Activated effector memory CD4-positive, alpha-beta T cell treated with Interleukin-2 at 50 U/mL for 16 hours (primary cell): Measurements from ENCODE around the gene PROZ.

Experiments
- DNase-seq: peaks from one replicate; pipeline ENCODE4 v3.0.0-alpha.2; 2020

PROZ gene

GRCh38 chr13:113142876-113143275, 15.6 kb upstream of the PROZ start:
- DNase-seq, result no peak

GRCh38 chr13:113143466-113144254, 14.8 kb upstream of the PROZ start:
- no peak for DNase-seq

GRCh38 chr13:113144255-113144629, 14.2 kb upstream of the PROZ start:
- no peak for DNase-seq

- DNase-seq, result no peak
Observed at GRCh38 chr13:113145496-113145895, 13.0 kb upstream of the PROZ start.

- no peak for DNase-seq
Observed at GRCh38 chr13:113145911-113146598, 12.4 kb upstream of the PROZ start.

- DNase-seq, result no peak
Observed at GRCh38 chr13:113146750-113147149, 11.7 kb upstream of the PROZ start.

- DNase-seq, result no peak
Observed at GRCh38 chr13:113147206-113147605, 11.2 kb upstream of the PROZ start.

GRCh38 chr13:113148407-113148806, 10.0 kb upstream of the PROZ start:
- no peak for DNase-seq

- no peak for DNase-seq
Observed at GRCh38 chr13:113148940-113149503, 9.4 kb upstream of the PROZ start.

GRCh38 chr13:113149711-113150549, 8.5 kb upstream of the PROZ start:
- DNase-seq, result no peak

- no peak for DNase-seq
Observed at GRCh38 chr13:113150550-113151365, 7.7 kb upstream of the PROZ start.

GRCh38 chr13:113151745-113152690, 6.4 kb upstream of the PROZ start:
- DNase-seq, result no peak

GRCh38 chr13:113152691-113152983, 5.8 kb upstream of the PROZ start:
- DNase-seq, result no peak

GRCh38 chr13:113152984-113153809, 5.3 kb upstream of the PROZ start:
- DNase-seq, result no peak

- peak; percentile 61 for DNase-seq
Observed at GRCh38 chr13:113153810-113154748, 4.4 kb upstream of the PROZ start.

GRCh38 chr13:113155201-113155600, 3.2 kb upstream of the PROZ start:
- DNase-seq, result no peak

- no peak for DNase-seq
Observed at GRCh38 chr13:113155982-113156655, 2.3 kb upstream of the PROZ start.

- no peak for DNase-seq
Observed at GRCh38 chr13:113157206-113157928, 1.1 kb upstream of the PROZ start.
